ENCODE results near the gene B4GALNT4. TPM values are rescaled to one million over a fixed set of nuclear protein-coding genes. Genes with fewer than 3 reads are reported as not detected.
"Not testable (repeated sequence)": the region's sequence is repeated elsewhere in the genome, so short reads cannot be mapped to it uniquely, and the experiment has no call there.

B4GALNT4 gene, protein sequence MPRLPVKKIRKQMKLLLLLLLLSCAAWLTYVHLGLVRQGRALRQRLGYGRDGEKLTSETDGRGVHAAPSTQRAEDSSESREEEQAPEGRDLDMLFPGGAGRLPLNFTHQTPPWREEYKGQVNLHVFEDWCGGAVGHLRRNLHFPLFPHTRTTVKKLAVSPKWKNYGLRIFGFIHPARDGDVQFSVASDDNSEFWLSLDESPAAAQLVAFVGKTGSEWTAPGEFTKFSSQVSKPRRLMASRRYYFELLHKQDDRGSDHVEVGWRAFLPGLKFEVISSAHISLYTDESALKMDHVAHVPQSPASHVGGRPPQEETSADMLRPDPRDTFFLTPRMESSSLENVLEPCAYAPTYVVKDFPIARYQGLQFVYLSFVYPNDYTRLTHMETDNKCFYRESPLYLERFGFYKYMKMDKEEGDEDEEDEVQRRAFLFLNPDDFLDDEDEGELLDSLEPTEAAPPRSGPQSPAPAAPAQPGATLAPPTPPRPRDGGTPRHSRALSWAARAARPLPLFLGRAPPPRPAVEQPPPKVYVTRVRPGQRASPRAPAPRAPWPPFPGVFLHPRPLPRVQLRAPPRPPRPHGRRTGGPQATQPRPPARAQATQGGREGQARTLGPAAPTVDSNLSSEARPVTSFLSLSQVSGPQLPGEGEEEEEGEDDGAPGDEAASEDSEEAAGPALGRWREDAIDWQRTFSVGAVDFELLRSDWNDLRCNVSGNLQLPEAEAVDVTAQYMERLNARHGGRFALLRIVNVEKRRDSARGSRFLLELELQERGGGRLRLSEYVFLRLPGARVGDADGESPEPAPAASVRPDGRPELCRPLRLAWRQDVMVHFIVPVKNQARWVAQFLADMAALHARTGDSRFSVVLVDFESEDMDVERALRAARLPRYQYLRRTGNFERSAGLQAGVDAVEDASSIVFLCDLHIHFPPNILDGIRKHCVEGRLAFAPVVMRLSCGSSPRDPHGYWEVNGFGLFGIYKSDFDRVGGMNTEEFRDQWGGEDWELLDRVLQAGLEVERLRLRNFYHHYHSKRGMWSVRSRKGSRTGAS
- 12.4 TPM for polyA plus RNA-seq (ENCODE audit: insufficient read length)

GRCh38 chr11:369336-370018 is at the start of gene B4GALNT4:
Gene B4GALNT4, plus strand, starts transcription at chr11:369499. Its CDS starts 305 bp downstream, at chr11:369804.
- peak; percentile 49 for DNase-seq

DNA sequence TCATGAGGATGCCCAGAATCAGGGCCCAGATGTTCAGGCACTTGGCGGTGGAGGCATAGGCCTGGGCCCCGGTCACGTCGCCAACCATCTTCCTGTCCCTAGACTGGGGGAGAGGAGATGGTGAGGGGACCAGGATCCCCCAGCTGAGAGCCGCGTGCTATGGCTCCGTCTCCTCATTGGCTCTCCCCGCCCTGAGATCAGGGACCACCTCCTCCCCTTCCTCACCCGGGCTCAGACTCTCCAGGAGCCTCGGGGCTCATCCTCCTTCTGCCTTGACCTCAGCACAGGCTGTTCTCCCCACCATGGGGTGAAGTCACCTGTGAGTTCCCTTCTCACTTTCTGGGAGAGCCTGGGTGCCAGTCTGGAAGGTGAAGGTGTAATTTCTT is 49.4 kb upstream of the B4GALNT4 start:
- not testable (repeated sequence) for DNase-seq

GRCh38 chr11:324156-324555 is 45.1 kb upstream of the B4GALNT4 start:
- DNase-seq = no peak

DNA sequence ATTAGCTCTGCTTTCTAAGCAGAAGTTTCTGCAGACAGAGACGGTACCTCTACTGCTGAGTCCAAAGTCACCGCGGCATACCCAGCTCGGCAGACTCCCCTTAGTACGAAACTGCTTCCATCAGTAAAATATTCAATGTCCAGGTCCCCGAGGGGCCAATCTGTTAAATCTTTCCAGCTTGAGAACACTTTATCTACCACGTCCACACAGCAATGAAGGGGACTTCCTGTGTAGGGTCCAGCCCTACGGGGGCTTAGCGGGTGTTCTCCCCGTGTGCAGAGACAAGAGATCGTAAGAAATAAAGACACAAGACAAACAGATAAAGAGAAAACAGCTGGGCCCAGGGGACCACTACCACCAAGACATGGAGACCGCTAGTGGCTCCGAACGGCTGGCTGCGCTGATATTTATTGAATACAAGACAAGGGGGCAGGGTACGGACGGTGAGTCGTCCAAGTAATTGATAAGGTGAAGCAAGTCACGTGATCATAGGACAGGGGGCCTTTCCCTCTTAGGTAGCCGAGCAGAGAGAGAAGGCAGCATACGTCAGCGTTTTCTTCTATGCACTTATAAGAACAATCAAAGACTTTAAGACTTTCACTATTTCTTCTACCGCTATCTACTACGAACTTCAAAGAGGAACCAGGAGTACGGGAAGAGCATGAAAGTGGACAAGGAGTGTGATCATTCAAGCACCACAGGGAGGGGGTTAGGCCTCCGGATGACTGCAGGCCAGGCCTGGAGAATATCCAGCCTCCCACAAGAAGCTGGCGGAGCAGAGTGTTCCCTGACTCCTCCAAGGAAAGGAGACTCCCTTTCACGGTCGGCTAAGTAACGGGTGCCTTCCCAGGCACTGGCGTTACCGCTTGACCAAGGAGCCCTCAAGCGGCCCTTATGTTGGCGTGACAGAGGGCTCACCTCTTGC is 44.4 kb upstream of the B4GALNT4 start:
- not testable (repeated sequence) for DNase-seq

DNA sequence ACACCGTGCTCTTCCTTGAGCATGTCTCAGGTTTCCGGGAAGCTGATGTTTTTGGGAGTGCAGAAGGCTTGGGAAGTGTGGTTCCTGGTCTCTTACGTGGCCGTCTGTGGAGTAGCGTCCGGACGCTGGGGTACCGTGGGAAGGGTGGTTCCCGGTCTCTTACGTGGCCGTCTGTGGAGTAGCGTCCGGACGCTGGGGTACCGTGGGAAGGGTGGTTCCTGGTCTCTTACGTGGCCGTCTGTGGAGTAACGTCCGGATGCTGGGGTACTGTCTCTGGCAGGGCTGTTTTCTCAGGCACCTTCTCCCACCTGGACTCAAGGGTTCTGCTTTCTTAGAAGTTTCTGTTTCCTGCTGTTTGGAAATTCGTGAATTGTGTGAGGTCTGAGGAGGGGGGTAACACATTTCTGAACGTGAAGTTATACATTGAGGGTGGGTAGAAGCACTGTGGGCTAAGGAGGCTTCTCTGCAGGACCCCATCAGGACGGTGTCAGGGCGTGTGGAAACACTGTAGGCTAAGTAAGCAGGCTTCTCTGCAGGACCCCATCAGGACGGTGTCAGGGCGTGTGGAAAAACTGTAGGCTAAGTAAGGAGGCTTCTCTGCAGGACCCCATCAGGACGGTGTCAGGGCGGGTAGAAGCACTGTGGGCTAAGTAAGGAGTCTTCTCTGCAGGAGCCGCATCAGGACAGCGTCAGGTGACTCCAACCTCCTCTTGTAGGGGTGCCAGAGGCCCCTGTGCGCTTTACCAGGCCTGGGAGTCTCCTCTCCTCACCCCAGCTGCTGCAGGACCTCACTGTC is 43.3 kb upstream of the B4GALNT4 start:
- DNase-seq = no peak

DNA sequence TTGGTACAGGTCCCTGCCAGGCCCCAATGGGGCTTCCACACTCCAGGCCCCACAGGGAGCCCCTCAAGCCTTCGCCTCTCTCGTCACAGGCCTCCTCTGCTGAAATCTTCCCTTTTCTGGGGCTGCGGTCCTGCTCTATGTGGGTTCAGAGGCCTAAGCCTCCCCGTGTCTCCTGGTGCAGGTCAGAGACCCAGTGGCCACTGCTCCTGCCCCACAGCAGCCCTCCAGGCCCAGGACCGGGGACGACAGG is 42.8 kb upstream of the B4GALNT4 start:
- DNase-seq = no peak

DNA sequence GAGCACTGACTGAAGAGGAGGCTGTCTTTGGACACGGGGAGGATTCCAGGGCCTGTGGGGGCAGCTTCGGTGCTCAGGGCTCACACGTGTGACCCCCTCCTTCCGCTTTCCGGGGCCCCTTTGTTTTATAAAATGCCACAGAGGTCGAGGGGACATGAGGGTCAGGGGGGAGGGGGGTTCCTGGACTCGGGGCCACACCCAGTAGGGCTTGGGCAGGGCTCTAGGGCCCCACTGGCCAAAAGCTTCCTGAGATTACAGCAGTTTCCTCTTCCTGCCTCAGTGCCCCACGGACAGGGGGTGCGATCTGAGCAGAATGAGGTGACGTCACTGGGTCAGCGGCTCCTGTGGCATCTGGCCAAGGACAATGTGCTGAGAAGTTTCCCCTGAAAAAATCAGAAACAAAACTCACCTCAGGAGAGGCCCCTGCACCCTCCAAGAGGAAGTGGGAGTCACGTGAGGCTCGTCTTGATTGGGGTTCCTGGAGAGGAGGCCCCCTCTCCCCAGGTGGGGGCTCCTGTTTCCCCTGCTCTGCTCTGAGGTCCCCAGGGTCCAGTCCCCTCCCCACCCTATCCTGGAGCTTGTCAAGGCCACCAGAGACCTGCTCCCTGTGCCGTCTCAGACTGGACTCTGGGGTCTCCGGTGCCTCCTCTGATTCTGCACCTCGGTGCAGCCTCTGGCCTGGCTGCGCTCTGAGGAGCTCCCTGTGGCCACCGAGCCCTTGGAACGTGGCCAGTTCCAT is 42.3 kb upstream of the B4GALNT4 start:
- DNase-seq = peak; percentile 66

GRCh38 chr11:327581-327923 is 41.7 kb upstream of the B4GALNT4 start:
- DNase-seq = no peak

- DNase-seq = no peak
Measured at GRCh38 chr11:328012-328411, 41.3 kb upstream of the B4GALNT4 start.

DNA sequence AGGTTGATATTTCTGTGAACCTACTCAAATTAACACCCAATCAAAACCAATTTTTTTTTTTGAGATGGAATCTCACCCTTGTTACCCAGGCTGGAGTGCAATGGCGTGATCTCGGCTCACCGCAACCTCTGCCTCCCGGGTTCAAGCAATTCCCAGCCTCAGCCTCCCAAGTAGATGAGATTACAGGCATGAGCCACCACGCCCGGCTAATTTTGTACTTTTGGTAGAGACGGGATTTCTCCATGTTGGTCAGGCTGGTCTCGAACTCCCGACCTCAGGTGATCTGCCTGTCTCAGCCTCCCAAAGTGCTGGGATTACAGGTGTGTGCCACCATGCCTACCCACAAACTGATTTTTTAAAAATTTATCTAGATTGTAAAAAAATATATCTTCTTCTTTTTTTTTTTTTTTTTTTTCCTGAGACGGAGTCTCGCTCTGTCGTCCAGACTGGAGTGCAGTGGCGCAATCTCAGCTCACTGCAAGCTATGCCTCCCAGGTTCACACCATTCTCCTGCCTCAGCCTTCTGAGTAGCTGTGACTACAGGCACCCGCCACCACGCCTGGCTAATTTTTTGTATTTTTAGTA is 40.7 kb upstream of the B4GALNT4 start:
- DNase-seq = not testable (repeated sequence)

- no peak for DNase-seq
Measured at GRCh38 chr11:329886-330253, 39.4 kb upstream of the B4GALNT4 start.

GRCh38 chr11:330307-330693 is 39.0 kb upstream of the B4GALNT4 start:
- DNase-seq = no peak

- DNase-seq = no peak
Measured at GRCh38 chr11:330694-331357, 38.5 kb upstream of the B4GALNT4 start.

DNA sequence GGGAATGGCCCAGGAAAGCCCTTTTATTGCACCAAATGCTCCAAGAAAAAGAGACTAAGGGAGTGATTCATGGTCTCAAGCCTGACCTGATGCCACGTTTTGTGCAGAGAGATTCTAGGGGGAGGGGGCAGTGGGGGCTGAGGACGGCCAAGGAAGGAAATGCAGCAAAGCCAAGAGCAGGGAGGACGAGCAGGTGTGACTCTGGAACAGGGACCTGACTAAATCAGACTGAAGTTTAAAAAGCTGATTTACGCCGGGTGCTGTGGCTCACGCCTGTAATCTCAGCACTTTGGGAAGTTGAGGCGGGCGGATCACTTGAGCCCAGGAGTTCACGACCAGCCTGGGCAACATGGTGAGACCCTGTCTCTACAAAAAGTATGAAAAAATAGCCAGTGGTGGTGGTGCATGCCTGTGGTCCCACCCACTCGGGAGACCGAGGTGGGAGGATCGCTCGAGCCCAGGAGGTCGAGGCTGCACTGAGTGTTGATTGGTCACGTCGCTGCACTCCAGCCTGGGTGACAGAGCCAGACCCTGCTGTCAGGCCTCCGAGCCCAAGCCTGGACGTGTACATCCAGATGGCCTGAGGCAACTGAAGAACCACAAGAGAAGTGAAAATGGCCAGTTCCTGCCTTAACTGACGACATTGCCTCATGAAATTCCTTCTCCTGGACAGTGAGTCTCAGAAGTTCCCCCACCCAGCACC is 37.8 kb upstream of the B4GALNT4 start:
- no peak for DNase-seq

GRCh38 chr11:332651-333480 is 36.4 kb upstream of the B4GALNT4 start:
- DNase-seq = no peak

- DNase-seq = not testable (repeated sequence)
Measured at GRCh38 chr11:333616-334263, 35.6 kb upstream of the B4GALNT4 start.
